ENCODE results near the gene NET1. TPM values are rescaled to one million over a fixed set of nuclear protein-coding genes. Genes with fewer than 3 reads are reported as not detected.

Gene NET1
- total RNA-seq, 2 donors from 2014 or later = 174 to 455 TPM

GRCh38 chr10:5467207-5467535 lies 54.8 kb downstream of the NET1 start:
- H3K4me1 ChIP-seq = peaks cover 15% of the 10 kb centered on the region
- H3K4me3 ChIP-seq = no peak overlapping the region
- H3K9me3 ChIP-seq = no peaks in the 10 kb centered on the region
- TF ChIP-seq, protein P1, sequence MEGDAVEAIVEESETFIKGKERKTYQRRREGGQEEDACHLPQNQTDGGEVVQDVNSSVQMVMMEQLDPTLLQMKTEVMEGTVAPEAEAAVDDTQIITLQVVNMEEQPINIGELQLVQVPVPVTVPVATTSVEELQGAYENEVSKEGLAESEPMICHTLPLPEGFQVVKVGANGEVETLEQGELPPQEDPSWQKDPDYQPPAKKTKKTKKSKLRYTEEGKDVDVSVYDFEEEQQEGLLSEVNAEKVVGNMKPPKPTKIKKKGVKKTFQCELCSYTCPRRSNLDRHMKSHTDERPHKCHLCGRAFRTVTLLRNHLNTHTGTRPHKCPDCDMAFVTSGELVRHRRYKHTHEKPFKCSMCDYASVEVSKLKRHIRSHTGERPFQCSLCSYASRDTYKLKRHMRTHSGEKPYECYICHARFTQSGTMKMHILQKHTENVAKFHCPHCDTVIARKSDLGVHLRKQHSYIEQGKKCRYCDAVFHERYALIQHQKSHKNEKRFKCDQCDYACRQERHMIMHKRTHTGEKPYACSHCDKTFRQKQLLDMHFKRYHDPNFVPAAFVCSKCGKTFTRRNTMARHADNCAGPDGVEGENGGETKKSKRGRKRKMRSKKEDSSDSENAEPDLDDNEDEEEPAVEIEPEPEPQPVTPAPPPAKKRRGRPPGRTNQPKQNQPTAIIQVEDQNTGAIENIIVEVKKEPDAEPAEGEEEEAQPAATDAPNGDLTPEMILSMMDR (IDR thresholded peaks at IDR 0.05) = no peak
- DNase-seq = no peak
- peak overlapping the region in 1 of 2 donors; percentile 86 for H3K9ac ChIP-seq (ENCODE audit: low read depth in 2 of 2, low read length in 2 of 2)
- H3K36me3 ChIP-seq = no peaks in the 10 kb centered on the region
- peak overlapping the region; percentile 90 for H3K27ac ChIP-seq
- H3K27me3 ChIP-seq = no peaks in the 10 kb centered on the region
- intact Hi-C loops (cut with DNase I) = no loop called here

DNA sequence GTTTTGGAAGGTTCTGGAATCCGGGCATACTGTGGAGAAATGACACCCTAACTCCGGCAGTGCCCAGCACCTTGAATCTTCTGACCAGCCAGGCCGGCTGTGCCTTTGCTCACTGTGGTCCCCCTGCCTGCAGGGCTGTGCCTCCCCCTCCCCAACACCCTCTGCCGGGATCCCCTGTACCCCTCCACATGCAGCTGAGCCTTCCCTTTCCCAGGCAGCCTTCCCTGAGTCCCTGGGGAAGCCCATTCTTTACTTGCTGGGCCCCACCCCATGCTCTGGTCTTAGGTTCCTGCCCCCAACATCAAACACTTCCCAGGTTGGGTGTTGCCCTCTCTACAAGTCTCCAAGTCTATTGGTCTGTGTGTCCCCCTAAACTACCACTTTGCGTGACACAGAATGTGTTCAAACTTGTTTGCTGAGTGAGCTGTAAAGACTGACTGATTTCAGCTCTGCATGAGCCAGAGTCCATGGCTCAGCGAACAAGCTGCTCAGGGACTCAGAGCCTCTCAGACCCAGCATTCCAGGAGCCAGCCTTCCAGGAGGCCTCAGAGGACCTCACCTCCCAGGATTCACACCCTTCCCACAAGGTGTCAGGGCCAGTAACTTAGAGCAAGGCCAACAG lies 55.4 kb downstream of the NET1 start:
- peaks cover 15% of the 10 kb centered on the region for H3K4me1 ChIP-seq
- no peaks in the 10 kb centered on the region for H3K36me3 ChIP-seq
- TF ChIP-seq, protein P1 (IDR thresholded peaks at IDR 0.05) = no peak
- intact Hi-C loops (cut with DNase I) = no loop called here
- no peak overlapping the region for H3K4me3 ChIP-seq
- no peaks in the 10 kb centered on the region for H3K9me3 ChIP-seq
- DNase-seq = peak; percentile 42
- H3K27me3 ChIP-seq = no peaks in the 10 kb centered on the region
- H3K27ac ChIP-seq = peak overlapping the region; percentile 90
- H3K9ac ChIP-seq (ENCODE audit: low read depth in 2 of 2, low read length in 2 of 2) = peak overlapping the region in 1 of 2 donors; percentile 86

DNA sequence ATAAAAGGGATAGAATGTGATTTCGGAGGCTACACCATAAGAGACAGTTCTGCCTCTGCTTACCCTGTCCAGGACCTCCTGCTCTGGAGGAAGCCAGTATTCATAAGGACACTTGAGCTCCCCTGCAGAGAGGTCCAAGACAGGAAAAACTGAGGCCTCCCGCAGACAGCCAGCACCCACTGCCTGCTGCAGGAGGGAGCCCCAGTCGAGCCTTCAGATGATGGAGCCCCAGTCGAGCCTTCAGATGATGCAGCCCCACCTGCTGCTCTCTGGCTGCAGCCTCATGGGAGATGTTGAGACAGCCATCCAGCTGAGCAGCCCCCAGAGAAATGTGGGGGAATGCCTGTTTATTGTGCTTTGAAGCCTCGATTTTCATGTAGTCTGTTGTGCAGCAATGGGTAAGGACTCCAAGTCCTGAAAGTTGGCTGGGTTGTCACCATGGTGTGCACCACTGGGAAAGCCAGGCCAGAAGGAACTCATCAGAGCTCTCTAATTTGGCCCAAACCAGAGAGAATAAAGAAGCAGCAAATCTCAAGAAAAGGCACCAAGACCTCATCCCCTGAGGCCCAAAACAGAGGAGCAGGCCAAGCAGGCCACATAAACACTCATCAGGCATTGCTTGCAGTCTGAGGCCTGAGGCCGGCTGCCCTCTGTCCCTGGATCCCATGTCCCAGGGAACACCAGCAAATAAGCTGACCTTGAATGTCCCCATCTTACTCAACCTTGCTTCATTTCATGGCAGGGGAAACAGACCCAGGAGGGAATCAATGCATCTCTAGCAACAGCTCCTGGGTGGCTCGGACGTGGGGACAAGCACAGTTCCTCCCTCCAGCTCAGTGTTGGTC lies 56.1 kb downstream of the NET1 start:
- intact Hi-C loops (cut with DNase I) = no loop called here
- Histone ChIP-seq H3K9me3 (no peaks in the 10 kb centered on the region), H3K27me3 (no peaks in the 10 kb centered on the region), H3K4me1 (peaks cover 15% of the 10 kb centered on the region), H3K27ac (peak overlapping the region; percentile 90), H3K36me3 (no peaks in the 10 kb centered on the region), H3K9ac (ENCODE audit: low read depth in 2 of 2, low read length in 2 of 2) (no peak overlapping the region), H3K4me3 (no peak overlapping the region)
- TF ChIP-seq, protein P1 (IDR thresholded peaks at IDR 0.05) = no peak
- peak; percentile 18 for DNase-seq

GRCh38 chr10:5469353-5470061 lies 57.1 kb downstream of the NET1 start:
- peak; percentile 16 for DNase-seq
- H3K9ac ChIP-seq (ENCODE audit: low read depth in 2 of 2, low read length in 2 of 2) = peak overlapping the region in 1 of 2 donors; percentile 2
- intact Hi-C loops (cut with DNase I) = no loop called here

More at GRCh38 chr10:5469353-5470061, 57.1 kb downstream of the NET1 start:
- Histone ChIP-seq H3K4me3 (no peak overlapping the region), H3K4me1 (peaks cover 15% of the 10 kb centered on the region), H3K9me3 (no peaks in the 10 kb centered on the region), H3K36me3 (no peaks in the 10 kb centered on the region), H3K27me3 (no peaks in the 10 kb centered on the region), H3K27ac (no peak overlapping the region)
- TF ChIP-seq, protein P1 (IDR thresholded peaks at IDR 0.05) = no peak
